Fibroblast of mammary gland (primary cell): ENCODE measurements around the gene TTC33.
A peak's percentile ranks its signal among the peaks of the same experiment; 100 is the strongest.

Experiments
- DNase-seq: peaks from one replicate; pipeline ENCODE4 v3.0.0-alpha.2; 2010; ENCODE audit warnings: low read depth
- H3K4me3 ChIP-seq: 2 replicates; pipeline ENCODE4 v1.5.1; 2011; ENCODE audit warnings: low read depth, mild to moderate bottlenecking, low read length, moderate library complexity; ENCODE audit not compliant: control insufficient read depth
- TF ChIP-seq, protein P1 (sequence below): conservative IDR thresholded peaks from 2 replicates; pipeline ENCODE4 v1.5.1; 2011; ENCODE audit warnings: low read depth, low read length, inconsistent platforms; ENCODE audit not compliant: control insufficient read depth, insufficient read depth

Gene TTC33

DNA sequence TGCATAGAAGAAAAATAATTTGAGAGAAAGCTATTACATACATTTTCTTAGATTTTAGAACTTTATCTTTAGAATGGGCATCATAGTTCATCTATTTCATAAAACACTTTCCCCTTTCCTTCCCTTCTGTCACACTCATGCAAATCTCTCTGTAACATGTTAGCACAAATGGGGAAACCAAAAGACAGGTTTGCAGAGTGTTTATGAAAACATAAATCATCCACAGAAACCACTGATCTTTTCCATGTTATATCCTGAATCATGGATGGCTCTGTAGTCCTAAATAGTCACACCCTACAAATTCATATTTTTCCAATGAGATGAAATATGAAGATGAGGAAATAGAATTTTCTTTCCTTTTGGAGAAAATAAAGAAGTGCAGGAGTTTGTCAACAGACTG, 198.9 kb downstream of the TTC33 start:
- H3K4me3 ChIP-seq = no peak overlapping the region
- no peak for DNase-seq
- TF ChIP-seq, protein P1, sequence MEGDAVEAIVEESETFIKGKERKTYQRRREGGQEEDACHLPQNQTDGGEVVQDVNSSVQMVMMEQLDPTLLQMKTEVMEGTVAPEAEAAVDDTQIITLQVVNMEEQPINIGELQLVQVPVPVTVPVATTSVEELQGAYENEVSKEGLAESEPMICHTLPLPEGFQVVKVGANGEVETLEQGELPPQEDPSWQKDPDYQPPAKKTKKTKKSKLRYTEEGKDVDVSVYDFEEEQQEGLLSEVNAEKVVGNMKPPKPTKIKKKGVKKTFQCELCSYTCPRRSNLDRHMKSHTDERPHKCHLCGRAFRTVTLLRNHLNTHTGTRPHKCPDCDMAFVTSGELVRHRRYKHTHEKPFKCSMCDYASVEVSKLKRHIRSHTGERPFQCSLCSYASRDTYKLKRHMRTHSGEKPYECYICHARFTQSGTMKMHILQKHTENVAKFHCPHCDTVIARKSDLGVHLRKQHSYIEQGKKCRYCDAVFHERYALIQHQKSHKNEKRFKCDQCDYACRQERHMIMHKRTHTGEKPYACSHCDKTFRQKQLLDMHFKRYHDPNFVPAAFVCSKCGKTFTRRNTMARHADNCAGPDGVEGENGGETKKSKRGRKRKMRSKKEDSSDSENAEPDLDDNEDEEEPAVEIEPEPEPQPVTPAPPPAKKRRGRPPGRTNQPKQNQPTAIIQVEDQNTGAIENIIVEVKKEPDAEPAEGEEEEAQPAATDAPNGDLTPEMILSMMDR = no peak

DNA sequence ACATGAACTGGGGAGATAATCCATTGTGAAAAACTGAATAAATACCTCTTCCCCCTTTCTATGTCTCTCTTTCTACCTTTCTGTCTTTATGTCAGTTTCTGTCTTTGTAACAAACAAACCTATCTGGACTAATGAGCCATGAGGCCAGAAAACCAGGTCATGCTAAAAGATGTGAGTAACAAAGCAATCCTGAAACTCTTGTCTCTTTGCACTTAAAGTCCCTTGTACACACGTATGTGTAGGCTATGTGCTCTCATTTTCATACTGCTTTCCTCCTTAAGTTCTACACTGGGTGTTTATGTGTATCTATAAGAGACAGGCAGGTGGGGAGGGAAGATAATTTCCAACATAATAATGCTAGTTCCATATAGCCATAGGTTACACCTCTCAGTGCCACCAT, 199.9 kb downstream of the TTC33 start:
- DNase-seq = no peak
- TF ChIP-seq, protein P1 = no peak
- no peak overlapping the region for H3K4me3 ChIP-seq

DNA sequence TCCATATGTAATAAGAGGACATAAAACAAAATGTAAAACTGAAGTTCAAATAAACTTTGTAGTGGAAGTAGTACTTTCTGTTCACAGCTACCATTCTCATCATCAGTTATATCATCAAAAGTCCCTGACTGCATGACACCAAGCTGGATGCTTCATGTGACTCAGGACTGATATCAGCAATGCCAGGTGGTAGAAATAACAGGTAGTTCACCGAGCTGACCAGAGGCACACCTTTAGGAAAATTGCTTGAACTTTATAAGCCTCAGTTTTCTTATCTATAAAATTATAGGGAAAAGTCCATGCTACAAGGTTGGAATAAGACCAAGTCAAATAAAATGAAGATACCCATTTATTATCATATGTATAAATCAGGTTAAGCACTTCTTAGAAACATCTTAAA, 200.9 kb downstream of the TTC33 start:
- H3K4me3 ChIP-seq = no peak overlapping the region
- TF ChIP-seq, protein P1 = no peak
- no peak for DNase-seq

DNA sequence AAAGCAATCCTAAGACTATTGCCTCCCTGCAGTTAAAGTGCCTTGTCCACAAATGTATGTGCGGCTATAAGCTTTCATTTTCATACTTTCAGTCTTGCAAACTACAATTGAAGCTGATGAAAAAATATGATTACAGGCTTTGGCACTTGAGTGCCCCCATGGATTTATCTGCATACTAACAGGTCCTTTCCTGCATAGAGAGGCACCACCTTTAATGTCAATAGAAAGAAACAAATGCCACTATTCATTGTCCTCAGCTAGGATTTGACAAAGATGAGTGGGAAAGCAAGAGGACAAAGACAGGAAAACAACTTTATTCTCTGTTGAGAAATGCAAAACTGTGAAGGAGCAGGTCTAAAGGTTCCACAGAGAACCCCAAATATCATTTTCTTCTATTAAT, 201.7 kb downstream of the TTC33 start:
- TF ChIP-seq, protein P1 = no peak
- DNase-seq = no peak
- no peak overlapping the region for H3K4me3 ChIP-seq

DNA sequence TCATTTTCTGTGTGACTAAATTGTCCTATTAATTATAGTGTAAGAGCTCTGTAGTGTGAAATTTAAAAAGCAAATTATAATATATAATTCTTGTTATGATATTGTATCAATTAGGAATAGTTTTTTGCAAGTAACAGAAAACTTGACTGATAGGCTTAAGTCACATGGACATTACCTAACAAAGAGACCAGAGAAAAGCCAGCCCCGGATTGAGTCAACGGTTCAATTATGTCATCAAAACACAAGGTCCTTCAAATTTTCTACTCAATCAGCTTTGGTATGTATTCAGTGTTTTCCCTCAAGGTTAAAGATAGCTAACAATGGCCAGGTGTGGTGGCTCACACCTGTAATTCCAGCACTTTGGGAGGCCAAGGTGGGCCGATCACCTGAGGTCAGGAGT, 202.8 kb downstream of the TTC33 start:
- TF ChIP-seq, protein P1 = no peak
- no peak overlapping the region for H3K4me3 ChIP-seq
- DNase-seq = peak; percentile 30

DNA sequence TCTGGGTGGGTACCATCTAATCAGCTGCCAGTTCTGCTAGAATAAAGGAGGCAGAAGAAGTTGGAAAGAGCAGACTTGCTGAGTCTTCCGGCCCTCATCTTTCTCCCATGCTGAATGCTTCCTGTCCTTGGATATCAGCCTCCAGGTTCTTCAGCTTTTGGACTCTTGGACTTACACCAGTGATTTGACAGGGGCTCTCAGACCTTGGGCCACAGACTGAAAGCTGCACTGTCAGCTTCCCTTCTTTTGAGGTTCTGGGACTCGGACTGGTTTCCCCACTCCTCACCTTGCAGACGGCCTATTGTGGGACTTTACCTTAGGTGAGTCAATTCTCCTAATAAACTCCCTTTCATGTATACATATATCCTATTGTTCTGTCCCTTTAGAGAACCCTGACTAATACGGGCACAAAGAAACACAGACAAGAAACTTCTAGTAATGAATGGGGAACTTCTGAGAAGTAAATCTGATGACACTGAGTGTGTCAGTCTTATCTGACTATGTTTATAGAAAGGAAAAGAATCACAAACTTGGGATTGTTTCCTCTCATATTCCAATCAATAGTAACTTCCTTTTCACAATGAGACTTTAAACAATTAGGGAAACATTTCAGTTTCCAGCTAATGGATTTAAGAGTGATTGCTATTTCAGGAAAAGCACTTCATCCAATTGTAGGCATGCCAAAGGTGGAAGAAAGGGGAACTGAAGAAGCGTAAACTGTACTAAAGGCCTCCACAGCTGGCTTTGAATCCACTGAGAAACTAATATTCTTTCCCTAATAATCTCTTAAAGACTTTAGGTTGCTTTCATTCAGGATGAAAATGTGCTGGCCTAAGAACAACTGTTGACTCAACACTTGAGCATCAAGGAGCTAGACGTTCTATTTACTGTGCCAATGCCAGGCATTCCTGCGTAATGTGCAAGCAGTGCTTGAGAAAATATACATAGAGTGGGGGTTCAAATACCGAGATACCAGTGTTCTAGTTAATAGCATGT, 204.0 kb downstream of the TTC33 start:
- peak; percentile 96 for DNase-seq
- no peak overlapping the region for H3K4me3 ChIP-seq
- TF ChIP-seq, protein P1 = no peak

DNA sequence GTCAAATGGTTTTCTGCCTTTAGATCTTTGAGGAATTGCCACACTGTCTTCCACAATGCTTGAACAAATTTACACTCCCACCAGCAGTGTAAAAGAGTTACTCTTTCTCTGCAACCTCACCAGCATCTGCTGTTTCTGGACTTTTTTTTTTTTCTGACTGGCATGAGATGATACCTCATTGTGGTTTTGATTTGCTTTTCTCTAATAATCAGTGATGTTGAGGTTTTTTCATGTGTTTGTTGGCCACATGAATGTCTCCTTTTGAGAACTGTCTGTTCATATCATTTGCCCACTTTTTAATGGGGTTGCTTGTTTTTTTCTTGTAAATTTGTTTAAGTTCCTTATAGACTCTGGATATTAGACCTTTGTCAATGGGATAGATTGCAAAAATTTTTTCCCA, 205.3 kb downstream of the TTC33 start:
- DNase-seq = no peak
- TF ChIP-seq, protein P1 = no peak
- H3K4me3 ChIP-seq = no peak overlapping the region
